HG02678 (cell line): ENCODE results near the gene SLC16A5.
A peak's percentile ranks its signal among the peaks of the same experiment; 100 is the strongest.
"Not testable (repeated sequence)": the region's sequence is repeated elsewhere in the genome, so short reads cannot be mapped to it uniquely, and the experiment has no call there.

Experiments
- ATAC-seq: cut with Tn5 transposase; IDR thresholded peaks from one replicate; pipeline ENCODE4 v1.9.1; 2021; ENCODE audit warnings: mild to moderate bottlenecking, moderate library complexity; ENCODE audit not compliant: unreplicated experiment

SLC16A5 gene

DNA sequence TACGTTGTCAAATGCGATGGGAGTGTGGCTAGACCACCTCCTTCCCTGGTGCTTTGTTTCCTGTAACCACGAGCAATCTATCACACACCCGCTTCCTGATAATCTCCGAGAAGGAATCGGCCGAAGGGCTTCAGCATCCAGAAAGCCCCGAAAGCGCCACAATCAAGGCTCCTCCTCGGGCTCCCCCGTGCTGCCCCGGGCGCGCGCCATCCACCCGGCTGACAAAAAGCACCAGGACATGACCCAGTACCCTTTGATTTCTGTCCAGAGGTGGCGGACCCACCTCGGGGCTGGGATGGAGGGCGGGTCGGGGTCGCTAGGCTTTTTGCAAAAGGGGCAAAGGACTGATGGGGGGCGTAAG is 21.3 kb downstream of the SLC16A5 start:
- ATAC-seq: no peak

DNA sequence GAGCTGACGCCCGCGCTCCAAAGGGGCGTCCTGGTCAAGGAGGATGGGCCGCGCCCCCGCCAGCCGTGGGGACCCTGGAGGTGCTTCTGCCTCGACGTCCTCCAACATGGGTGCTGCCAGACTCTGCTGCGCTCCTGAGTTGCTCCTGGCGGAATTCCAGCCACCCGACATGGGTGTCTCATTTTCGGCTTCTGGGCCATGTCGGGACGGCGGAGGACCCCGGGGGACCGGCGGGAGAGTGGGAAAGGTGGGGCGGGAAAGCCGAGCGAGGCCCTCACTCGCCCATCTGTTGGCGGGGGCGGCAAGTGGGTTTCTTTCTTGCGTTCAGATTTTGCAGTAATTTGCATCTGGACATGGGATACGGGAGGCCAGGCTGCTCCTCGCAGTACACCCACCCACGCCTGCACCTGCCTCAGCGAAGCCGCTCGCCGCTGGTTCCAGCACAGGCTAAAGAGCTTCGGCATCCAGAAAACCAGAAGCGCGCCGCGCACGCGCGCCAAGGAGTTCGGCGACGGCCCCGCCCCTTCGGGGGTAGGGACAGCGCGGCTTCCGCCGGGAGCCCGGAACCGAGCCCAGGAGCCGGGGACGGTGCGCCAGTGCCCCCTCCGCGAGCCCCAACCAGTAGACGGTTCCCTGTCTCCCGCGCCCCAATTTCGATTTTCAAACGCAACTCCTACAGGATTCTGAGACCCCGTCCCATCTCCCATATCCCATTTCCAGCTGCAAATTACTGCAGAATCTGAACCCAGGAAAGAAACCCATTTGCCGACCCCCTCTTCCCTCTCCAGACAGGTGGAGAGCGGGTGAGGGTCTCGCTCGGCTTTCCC is 21.9 kb downstream of the SLC16A5 start, which contains the start of gene ARMC7:
TSS of gene ARMC7 (plus strand) at position 563 of the 827 bp plus-strand sequence. CDS start 320 bp downstream, outside the sequence.
- peak; percentile 75 for ATAC-seq

DNA sequence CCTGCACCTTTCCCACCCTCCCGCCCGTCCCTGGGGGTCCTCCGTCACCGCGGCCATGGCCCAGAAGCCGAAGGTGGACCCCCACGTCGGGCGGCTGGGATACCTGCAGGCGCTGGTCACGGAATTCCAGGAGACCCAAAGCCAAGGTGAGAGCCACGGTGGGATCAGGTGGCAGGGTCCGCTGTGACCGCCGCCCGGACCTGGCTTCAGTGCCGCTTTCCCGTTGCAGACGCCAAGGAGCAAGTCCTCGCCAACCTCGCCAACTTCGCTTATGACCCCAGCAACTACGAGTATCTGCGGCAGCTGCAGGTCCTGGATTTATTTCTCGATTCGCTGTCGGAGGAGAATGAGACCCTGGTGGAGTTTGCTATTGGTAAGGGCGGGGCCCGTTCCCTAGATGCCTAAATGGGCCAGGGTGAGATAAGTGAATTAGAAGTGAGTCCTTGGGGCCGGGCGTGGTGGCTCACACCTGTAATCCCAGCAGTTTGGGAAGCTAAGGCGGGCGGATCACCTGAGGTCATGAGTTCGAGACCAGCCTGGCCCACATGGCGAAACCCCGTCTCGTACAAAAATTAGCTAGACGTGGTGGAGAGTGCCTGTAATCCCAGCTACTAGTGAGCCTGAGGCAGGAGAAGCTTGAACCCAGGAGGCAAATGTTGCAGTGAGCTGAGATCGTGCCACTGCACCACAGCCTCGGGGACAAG is 22.6 kb downstream of the SLC16A5 start:
- no peak for ATAC-seq

DNA sequence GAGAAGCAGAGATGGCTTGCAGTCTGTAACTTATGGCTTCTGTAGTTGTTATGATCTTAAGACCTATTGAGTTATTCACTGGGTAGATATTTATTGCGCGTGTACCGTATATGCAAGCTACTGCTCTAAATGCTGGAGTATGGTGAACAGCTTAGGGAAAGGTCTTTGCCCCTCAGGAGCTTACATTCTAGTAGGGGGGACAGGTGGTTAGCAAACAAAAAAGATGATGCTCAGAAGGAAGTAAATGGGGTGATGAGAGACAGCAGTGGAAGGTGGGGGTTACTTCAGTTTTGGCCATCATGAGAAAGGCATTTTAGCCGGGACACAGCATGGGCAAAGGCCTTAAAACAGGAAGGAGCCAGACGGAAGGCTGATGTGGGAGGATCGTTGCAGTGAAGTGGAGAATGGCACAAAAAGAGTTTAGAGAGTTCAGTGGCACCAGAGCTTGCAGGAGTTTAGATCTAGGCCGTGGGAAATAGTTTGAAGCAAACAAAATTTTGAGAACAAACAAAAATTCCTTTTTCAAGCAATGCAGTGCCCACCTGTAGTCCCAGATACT is 24.1 kb downstream of the SLC16A5 start:
- no peak for ATAC-seq

DNA sequence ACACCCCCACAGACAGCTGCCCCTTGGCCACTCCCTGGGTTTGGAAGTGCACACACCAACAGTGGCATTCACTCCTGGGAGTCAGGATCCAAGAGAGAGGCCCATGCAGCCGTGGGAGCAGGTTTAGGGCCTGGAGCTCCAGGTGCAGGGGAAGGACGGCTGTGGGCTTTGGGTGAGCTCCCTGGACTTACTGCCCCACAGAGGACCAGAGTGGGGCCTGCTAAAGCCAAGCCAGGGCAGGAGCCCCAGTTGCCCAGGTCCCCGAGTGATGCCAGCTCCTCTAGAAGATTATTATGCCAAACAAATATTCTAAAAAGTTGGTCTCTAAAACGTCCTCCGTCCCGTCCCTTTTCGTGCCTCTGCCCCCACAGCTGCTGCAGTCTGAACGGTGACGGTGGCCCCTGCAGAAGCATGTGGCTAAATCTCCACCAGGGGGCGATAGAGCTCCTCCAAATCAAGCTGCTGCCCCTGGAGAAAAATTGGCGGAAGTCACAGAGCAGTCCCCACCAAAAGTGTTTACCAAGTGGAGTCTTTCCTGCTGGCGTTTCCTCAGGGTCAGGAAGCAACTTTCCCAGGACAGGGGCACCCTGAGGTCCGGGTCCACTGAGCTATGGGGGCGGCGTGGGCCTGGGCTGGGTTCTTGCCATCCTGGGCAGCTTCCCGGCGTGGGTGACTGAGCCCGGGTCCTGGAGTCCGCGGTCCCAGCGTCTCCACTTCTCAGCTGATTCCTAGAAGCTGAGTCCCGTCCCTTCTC is 26.2 kb downstream of the SLC16A5 start:
- peak; percentile 41 for ATAC-seq

DNA sequence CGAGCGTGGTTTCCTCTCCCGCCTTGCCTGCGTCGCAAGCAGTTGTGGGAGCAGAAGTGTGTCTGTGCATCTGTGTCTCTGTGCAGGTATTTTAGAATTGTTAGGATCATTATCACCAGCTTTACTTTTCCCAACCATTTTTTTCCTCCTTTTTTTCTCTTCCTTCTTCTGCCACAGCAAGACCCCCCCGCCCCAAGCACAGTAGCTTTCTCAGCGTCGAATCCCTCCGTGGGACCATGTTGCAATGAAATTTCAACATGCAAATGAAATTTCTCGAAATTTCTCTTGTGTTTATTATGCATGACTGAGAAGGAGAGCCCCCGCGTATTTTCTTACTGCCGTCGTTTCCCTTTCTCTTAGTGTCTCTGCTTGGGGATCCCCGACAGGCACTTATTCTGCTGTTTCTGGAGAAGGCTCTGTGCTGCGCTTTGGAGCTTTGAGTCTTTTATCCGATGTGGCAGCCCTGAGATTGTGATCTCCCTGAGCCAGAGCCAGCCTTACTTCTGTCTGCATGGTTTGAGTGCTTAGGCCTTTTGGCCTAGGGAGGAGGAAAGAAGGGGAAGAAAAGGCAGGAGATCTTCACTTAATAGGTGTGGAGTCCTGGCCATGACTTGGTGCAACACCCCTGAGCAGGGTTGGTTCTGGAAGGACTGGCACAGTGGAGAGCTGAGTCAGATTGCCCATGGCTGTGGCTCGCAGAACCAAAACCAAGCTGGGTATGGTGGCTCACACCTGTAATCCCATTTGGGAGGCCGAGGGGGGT is 27.0 kb downstream of the SLC16A5 start:
- no peak for ATAC-seq

DNA sequence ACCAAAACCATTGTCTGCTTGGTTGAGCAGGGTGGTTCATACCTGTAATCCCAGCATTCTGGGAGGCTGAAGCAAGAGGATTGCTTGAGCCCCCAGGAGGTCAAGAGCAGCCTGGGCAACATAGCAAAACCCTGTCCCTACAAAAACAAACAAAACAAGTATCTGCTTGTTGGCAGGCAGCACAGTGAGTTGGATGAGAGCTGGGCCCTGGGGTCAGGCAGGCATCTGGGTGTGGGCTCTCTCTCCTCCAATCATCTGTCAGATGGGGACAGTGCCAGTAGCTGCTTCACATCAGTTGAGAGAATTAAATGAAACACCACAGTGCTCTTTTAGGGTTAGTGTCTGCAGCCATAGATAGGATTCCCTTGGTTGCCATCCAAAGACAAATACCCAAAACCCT is 27.8 kb downstream of the SLC16A5 start:
- no peak for ATAC-seq

DNA sequence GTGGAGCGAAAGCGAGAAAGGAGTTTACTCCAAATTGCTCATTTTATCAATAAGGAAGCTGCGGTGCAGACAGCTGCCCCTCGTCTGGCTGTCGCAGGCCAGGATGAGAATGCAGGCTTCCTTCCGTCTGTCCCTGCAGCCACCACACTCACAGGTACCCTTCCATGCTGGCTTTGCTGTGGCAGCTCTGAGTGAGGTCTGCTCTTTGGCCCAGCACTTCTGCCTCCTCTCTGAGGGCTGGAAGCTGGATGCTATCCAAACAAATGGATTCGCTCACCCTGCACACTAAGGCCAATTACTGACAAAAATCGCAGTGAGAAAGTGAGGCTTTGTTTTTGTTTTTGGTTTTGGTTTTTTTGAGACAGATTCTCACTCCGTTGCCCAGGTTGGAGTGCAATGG is 29.0 kb downstream of the SLC16A5 start:
- no peak for ATAC-seq

DNA sequence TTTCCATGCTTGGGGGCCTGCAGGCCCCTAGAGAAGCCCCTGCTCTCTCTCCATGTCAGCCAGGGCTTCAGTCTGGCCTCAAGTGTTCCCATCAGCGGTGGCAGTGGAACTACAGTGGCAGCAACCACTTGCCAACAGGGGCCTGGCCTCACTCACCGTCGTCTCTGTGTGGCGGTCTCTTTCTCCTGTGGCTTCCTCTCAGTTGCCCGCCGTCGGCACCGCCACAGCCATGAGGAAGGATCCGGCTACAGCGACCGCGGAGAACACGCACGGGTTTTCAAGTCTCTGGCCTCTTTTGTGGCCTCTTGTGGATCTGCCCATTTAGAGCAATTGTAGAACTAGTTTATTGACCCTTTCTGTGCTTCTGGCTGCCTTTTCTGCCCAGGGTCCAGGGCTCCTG is 30.6 kb downstream of the SLC16A5 start:
- no peak for ATAC-seq

DNA sequence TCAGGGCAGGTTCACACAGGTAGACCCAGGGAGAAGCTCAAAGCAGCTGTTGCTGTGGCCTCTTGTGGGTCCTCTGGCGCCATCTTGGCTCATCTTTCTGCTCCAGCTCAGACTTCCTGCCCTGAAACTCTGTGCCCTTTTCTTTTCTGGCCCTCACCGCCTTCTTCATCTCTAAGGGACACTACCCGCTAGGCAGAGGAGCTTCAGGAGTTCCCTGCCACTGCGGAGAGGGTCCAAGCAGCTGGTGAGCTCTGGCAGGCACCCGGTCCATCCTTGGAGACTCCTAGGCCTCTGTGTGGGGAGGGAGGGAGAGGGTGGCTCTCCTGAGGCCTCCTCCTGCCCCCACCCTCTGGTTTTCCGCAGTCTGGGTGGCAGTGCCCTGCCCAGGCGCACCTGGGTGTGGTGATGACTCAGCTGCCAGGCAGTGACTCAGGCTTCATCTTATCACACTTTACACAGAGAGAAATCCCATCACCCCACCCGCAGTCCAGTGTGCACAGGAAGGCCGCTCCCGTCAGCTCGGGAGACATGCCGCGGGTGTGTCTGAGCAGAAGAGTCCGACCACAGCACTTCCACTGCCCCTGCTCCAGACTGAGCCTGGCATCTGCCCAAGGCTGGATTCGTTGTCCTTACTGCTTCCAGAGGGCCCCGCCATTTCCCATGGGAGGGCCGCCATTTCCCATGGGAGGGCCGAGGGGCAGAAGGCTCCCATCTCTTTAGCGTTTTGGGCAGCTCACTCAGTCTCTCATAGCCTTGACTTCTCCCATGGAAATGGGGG is 36.5 kb downstream of the SLC16A5 start:
- ATAC-seq: no peak

DNA sequence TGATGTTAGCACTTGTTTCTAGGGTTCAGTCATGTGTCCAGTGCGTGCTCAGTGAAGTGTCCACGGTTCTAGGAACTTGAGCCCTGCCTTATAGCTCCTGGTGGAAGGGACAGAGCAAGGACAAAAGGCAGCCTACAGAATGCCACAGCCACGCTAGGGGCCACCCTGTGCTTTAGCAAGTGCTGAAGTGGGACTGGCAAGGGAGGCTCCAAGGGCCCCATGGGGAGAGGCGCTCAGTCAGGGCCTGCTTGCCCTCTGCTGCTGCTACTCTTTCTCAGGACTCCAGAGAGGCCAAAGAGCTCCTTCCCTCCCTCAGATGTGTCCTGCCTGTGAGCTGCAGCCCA is 37.0 kb downstream of the SLC16A5 start:
- ATAC-seq: no peak

DNA sequence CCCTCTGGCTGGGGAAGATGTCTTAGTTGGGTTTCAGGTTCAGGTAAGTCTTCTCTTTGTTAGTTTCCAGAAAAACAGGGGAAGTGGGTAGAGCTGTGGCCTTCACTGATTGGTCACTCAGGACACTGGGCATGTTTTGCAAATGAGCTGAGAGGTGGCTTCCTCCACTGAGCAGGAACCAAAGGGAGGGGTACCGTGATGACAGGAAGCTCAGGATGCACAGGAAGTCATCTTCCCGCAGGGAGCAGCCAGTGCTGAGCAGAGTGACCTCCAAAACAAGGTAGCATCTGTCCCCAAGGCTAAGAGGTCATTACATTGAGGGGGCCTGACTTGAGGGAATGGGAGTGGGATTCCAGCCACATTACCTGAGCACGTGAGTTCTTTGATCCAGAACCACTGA is 38.2 kb downstream of the SLC16A5 start:
- no peak for ATAC-seq

DNA sequence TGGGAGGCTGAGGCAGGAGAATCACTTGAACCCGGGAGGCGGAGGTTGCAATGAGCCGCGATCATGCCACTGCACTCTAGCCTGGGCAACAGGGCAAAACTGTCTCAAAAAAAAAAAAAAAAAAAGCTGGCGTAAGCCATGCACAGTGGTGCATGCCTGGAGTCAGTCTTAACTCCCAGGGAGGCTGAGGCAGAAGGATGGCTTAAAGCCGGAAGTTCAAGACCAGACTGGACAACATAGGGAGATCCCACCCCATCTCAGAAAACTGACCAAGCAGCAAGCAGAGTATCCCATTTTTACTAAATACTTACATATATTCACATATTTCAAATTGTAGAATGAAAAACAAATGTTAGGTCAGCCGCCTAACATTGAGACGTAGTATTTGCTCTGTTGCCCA is 39.2 kb downstream of the SLC16A5 start:
- no peak for ATAC-seq

DNA sequence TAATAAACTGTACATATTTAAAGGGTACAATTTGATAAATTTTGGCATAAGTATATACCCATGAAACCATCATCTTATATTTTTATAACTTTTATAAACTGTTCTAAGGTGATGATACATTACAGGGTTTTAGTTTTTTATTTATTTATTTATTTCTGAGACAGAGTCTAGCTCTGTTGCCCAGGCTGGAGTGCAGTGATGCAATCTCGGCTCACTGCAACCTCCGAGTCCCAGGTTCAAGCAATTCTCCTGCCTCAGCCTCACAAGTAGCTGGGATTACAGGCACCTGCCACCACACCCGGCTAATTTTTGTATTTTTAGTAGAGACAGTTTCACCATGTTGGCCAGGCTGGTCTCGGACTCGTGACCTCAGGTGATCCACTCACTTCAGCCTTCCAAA is 40.2 kb downstream of the SLC16A5 start:
- ATAC-seq: not testable (repeated sequence)

DNA sequence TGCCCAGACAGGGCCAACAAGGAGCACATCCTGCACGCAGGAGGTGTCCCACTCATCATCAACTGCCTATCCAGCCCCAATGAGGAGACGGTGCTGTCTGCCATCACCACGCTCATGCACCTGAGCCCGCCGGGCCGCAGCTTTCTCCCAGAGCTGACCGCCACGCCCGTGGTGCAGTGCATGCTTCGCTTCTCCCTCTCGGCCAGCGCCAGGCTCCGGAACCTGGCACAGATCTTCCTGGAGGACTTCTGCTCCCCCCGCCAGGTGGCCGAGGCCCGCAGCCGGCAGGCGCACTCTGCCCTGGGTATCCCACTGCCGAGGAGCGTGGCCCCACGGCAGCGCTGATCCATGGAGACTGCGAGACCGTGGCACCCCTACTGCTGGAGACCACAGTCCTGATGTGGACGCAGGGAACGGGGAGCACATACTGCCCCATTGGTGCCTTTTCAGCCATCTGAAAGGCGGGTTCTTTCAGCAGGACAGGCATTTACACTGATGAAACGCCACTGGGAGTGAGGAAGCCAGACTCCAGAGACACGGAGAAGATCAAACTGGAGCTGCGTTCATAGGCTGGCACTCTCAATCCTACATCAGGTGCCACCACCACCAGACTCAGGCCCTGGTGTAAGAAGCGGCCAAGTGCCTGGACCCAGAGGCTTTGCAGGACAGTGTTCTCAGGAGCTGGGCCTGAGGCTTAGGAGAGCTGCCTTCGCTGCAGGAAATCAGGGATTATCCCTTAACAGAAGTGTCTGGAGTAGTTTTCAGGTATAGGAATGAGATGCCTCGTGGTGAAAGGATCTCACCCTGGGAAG is 41.1 kb downstream of the SLC16A5 start:
- ATAC-seq: no peak

DNA sequence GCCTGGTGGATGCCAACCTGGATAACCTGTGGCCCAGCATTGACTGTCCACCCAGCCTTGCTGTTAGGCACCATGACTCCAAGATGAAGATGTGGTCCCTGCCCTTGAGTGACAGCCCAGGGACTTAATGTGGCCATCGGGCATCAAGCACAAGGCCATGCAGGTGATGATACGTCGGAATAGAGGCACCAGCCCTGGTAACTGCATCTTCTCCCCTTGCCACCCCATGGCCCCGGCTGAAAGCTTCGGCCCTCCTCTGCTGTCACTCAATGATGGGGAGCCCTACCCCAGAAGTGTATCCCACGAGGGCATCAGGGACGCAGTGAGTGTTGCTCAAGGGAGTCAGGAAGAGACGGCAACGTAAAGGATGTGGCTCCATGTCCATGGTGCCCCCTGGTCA is 41.8 kb downstream of the SLC16A5 start:
- ATAC-seq: no peak

DNA sequence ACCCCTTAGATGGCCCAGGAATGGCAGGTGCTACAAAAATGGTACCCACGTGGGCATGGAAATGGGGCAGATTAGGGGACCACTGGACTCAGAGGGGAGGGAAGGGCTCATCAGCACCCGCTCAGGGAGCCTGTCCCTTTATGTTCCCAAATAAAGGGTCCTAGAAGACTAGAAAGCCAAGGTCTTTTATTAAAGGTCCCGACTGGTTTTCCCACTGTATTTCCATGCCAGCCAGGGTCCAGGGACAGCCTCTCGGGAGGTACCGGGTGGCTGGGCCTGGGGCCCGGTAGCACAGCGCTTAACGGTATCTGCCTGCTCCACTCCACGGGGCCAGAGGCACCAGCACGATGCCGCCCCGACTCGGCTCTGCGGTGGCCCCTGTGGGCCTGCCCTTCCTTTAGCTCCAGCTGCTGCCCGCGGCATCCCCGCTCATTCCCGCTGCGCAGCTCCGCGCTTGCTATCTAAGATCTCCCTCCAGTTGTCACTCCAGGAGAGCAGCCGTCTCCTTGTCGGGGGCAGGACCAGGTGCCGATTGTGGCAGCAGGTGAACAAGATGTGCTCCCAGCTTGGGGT is 42.4 kb downstream of the SLC16A5 start:
- no peak for ATAC-seq

DNA sequence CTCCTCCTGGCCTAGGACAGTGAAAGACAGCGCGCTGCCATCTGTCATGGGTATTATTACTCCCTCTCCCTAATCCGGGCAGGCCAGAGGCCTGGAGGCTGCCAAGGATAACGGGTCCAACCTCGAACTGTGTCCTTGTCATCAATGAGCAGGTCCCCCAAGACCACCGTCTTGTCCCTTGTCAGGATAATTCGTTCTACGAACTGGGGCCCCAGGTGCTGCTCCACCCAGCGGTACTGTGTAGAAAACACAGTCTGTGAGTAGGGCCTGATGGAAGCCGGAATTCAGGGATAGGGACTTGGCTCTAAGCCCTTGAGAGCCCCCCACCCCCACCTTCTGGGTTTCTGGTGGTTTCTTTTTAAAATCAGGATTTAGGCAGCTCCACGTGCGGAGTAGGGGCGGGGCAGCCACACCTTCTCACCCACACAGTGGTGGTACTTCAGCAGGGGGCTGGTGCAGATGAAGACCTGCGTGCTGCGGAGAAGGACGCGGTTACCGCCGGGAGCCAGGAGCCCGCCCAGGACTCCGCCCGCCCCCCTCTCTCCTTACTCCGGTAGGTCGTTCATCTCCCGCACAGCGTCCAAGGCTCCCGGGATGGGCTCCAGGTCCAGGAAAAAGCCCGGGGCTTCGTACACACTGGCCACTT is 43.0 kb downstream of the SLC16A5 start:
- no peak for ATAC-seq
